Fibroblast of lung (primary cell): ENCODE data around the gene NINL. TPM values are rescaled to one million over a fixed set of nuclear protein-coding genes. Genes with fewer than 3 reads are reported as not detected.
"Not testable (repeated sequence)": the region's sequence is repeated elsewhere in the genome, so short reads cannot be mapped to it uniquely, and the experiment has no call there.

Experiments
- DNase-seq, 2 donors: peaks; one replicate each; pipeline versions ENCODE4 v3.0.0 to v3.0.0-alpha.2; 2010; ENCODE audit warnings: low read depth in 2 of 2
- H2AFZ ChIP-seq: 2 replicates; pipeline ENCODE4 v1.5.1; 2012; ENCODE audit warnings: low read length, control low read depth, inconsistent platforms
- H3K27ac ChIP-seq: 2 replicates; pipeline ENCODE4 v1.5.1; 2011; ENCODE audit warnings: low read length, control low read depth; ENCODE audit not compliant: insufficient read depth
- H3K27me3 ChIP-seq: 2 replicates; pipeline ENCODE4 v1.5.1; 2011; ENCODE audit warnings: mild to moderate bottlenecking, low read length; ENCODE audit not compliant: control insufficient read depth, insufficient read depth
- H3K36me3 ChIP-seq: 2 replicates; pipeline ENCODE4 v1.5.1; 2011; ENCODE audit warnings: low read length; ENCODE audit not compliant: control insufficient read depth, insufficient read depth
- H3K4me1 ChIP-seq: 2 replicates; pipeline ENCODE4 v1.5.1; 2011; ENCODE audit warnings: low read length; ENCODE audit not compliant: control insufficient read depth, insufficient read depth; ENCODE audit errors: extremely low read depth
- H3K4me2 ChIP-seq: 2 replicates; pipeline ENCODE4 v1.5.1; 2011; ENCODE audit warnings: low read length, control low read depth; ENCODE audit not compliant: insufficient read depth; ENCODE audit errors: extremely low read depth
- H3K4me3 ChIP-seq, 4 experiments: fragments of 200-600 bp in 1 of 4; sonication (generic) in 1 of 4; replicated peaks in 1 of 4; 2 replicates each; pipeline ENCODE4 v1.5.1; 2011 to 2016; ENCODE audit warnings: low read length in 4 of 4, low read depth in 3 of 4, mild to moderate bottlenecking in 3 of 4, control low read depth in 2 of 4, inconsistent platforms in 1 of 4, mixed read lengths in 1 of 4; ENCODE audit not compliant: insufficient read depth in 1 of 4; ENCODE audit errors: control extremely low read depth in 1 of 4
- H3K79me2 ChIP-seq: 2 replicates; pipeline ENCODE4 v1.5.1; 2012; ENCODE audit warnings: mild to moderate bottlenecking, low read length, inconsistent platforms; ENCODE audit not compliant: control insufficient read depth, insufficient read depth
- H3K9ac ChIP-seq: 2 replicates; pipeline ENCODE4 v1.5.1; 2011; ENCODE audit warnings: mild to moderate bottlenecking, low read length, control low read depth; ENCODE audit not compliant: insufficient read depth
- H3K9me3 ChIP-seq: 2 replicates; pipeline ENCODE4 v1.5.1; 2012; ENCODE audit warnings: low read depth, low read length; ENCODE audit not compliant: control insufficient read depth, insufficient read depth
- H4K20me1 ChIP-seq: 2 replicates; pipeline ENCODE4 v1.5.1; 2011; ENCODE audit warnings: low read length; ENCODE audit not compliant: control insufficient read depth, insufficient read depth; ENCODE audit errors: extremely low read depth
- CTCF ChIP-seq, 2 donors: IDR thresholded peaks in 1 of 2; conservative IDR thresholded peaks in 1 of 2; 1 replicate in 1 of 2; 2 replicates in 1 of 2; pipeline ENCODE4 v1.5.1; 2011 to 2012; ENCODE audit warnings: low read length in 2 of 2, control low read depth in 1 of 2, inconsistent platforms in 1 of 2, low read depth in 1 of 2, mild to moderate bottlenecking in 1 of 2
- EZH2 ChIP-seq: IDR thresholded peaks from 2 replicates; pipeline ENCODE4 v1.5.1; 2012; ENCODE audit warnings: low read length, control low read depth, mild to moderate bottlenecking; ENCODE audit errors: missing control alignments
- polyA plus RNA-seq, 2 donors: library from polyadenylated mRNA; depleted of rRNA in 1 of 2; stranded (reverse) in 1 of 2; unstranded in 1 of 2; fragments of >200 nt; gene quantifications; 2 replicates each; pipeline ENCODE4 v1.2.1, GENCODE V29; 2011 to 2012; ENCODE audit warnings: missing spikeins in 1 of 2
- total RNA-seq: library from RNA; depleted of rRNA; stranded (reverse); fragments of >200 nt; gene quantifications from 2 replicates; pipeline ENCODE4 v1.2.1, GENCODE V29; 2014

The NINL gene
- total and polyA plus RNA-seq, 2 donors (not counting 1 experiment from before 2014, with no cell fraction given): 4.4 to 16.3 TPM

GRCh38 chr20:25606094-25606695, 20.9 kb upstream of the NINL start:
- DNase-seq: no peak
- Histone ChIP-seq H3K9ac (no peak overlapping the region), H3K27me3 (no peaks in the 10 kb centered on the region)

DNA sequence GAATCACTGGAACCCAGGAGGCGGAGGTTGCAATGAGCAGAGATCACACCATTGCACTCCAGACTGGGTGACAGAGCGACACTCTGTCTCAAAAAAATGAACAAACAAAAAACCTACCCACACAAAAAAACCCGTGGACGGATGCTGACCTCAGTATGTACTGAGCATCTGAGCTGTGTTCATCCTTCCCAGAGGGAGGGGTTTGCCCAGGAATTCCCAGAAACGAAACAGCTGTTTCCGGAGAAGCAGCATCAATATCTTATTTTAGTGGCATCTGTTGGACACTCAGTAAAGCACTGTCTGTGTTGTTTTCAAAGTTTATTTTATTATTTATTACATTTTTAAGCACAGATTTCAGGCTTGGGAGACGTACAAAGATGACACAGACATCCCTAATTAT, 19.8 kb upstream of the NINL start:
- Histone ChIP-seq H3K27ac (no peak overlapping the region), H3K4me3 (no peak overlapping the region), H3K4me2 (no peak overlapping the region), H3K36me3 (no peaks in the 10 kb centered on the region), H3K9ac (no peak overlapping the region), H3K79me2 (no peaks in the 10 kb centered on the region), H3K4me1 (no peaks in the 10 kb centered on the region), H4K20me1 (no peaks in the 10 kb centered on the region), H3K27me3 (no peaks in the 10 kb centered on the region), H3K9me3 (no peaks in the 10 kb centered on the region), H2AFZ (no peak overlapping the region)
- DNase-seq: no peak
- TF ChIP-seq CTCF (conservative IDR thresholded peaks at IDR 0.05 in 1 of 2, IDR thresholded peaks at IDR 0.05 in 1 of 2; ENCODE audit: low read depth in 1 of 2, low read length in 2 of 2): no peak
- TF ChIP-seq EZH2: no peak

More at GRCh38 chr20:25606094-25606695, 20.9 kb upstream of the NINL start:
- Histone ChIP-seq H3K36me3 (no peaks in the 10 kb centered on the region), H3K4me1 (no peaks in the 10 kb centered on the region), H3K4me2 (no peak overlapping the region), H3K4me3 (no peak overlapping the region), H3K27ac (no peak overlapping the region), H4K20me1 (no peaks in the 10 kb centered on the region), H3K79me2 (no peaks in the 10 kb centered on the region), H2AFZ (no peak overlapping the region), H3K9me3 (no peaks in the 10 kb centered on the region)
- TF ChIP-seq EZH2 (no peak), CTCF (conservative IDR thresholded peaks at IDR 0.05 in 1 of 2, IDR thresholded peaks at IDR 0.05 in 1 of 2; ENCODE audit: low read depth in 1 of 2, low read length in 2 of 2) (no peak)

DNA sequence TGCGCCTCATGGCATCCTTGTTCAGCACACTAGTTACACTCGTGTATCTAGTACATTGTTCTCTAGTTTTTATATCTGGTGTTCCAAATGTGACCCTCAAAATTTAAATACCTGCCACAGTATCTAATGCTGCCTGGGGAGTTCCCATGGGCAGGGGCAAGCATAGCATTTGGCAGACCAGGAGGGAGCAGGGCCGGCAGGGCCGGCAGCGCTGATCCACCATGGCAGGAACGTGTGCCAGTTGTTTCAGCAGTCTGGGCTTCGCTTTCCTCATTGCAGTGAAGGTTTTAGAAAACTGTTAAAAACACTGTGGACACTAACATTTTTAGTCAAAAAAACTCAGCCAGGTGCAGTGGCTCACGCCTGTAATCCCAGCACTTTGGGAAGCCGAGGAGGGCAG, 19.3 kb upstream of the NINL start:
- Histone ChIP-seq H3K79me2 (no peaks in the 10 kb centered on the region), H2AFZ (no peak overlapping the region), H3K4me1 (no peaks in the 10 kb centered on the region), H3K36me3 (no peaks in the 10 kb centered on the region), H3K4me2 (no peak overlapping the region), H4K20me1 (no peaks in the 10 kb centered on the region), H3K27ac (no peak overlapping the region), H3K9me3 (no peaks in the 10 kb centered on the region), H3K9ac (no peak overlapping the region), H3K4me3 (no peak overlapping the region), H3K27me3 (no peaks in the 10 kb centered on the region)
- no peak for TF ChIP-seq CTCF (conservative IDR thresholded peaks at IDR 0.05 in 1 of 2, IDR thresholded peaks at IDR 0.05 in 1 of 2; ENCODE audit: low read depth in 1 of 2, low read length in 2 of 2)
- TF ChIP-seq EZH2: no peak
- no peak for DNase-seq

DNA sequence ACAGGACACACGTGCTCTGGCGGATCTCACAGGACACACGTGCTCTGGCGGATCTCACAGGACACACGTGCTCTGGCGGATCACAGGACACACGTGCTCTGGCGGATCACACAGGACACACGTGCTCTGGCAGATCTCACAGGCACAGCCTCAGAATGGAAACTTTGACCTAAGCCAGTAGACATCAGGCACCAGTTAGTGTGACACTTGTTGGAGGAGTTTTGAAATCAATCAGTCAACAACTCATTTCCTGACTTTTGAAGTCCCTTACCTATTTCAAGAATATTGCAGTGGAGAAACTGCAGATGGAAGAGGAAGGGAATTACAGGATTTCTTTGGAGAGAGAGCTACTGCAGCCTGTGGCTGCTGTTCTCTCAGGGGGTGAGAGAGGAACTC, 17.6 kb upstream of the NINL start:
- not testable (repeated sequence) for H3K4me3 ChIP-seq, H3K4me2 ChIP-seq, H3K36me3 ChIP-seq, H4K20me1 ChIP-seq, H3K27me3 ChIP-seq, H3K9ac ChIP-seq, H3K27ac ChIP-seq, H3K79me2 ChIP-seq, H3K4me1 ChIP-seq, H3K9me3 ChIP-seq, DNase-seq, H2AFZ ChIP-seq
